GM10266 (cell line): ENCODE results near the gene STAC.

ENCODE experiments used
- DNase-seq: peaks from one replicate; pipeline ENCODE4 v3.0.0; 2012; ENCODE audit errors: extremely low spot score
- TF ChIP-seq, protein P1 (sequence below): IDR thresholded peaks from 2 replicates; pipeline ENCODE4 v1.5.1; 2012; ENCODE audit warnings: mild to moderate bottlenecking, low read depth; ENCODE audit not compliant: control insufficient read depth, insufficient read depth; ENCODE audit errors: missing control alignments

The STAC gene

DNA sequence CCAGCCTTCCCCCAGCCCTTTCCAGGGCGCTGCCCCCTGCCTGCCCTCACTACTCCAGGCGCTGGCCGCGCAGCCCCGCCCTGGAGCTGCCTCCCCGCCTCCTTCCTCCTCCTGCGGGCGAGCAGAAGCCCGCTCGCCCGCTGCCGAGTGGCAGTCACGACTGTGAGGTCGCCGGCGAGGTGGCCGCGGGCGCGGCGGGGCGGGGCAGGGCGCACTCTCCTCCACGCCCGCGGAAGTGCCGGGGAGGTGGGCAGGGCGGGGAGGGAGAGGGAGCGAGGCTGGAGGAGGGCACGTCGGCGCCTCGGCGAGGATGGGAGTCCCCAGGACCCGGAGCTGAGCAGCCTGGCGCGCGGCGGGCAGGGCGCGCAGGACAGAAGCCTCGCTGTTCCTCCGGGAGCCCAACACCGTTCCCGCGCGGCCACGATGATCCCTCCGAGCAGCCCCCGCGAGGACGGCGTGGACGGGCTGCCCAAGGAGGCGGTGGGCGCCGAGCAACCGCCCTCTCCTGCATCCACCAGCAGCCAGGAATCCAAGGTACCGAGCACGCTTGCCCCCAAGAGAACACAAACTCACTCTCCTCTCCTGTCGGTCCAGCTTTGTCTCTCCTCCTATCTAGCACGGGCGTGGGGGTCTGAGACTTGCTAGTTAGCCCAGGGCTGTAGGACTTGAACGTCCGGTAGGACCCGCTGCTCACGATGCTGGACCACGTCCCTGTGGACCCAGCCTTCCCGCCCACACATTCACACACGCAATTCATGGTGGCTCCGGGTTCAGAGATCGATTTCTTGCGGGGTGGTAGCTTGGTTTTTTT lies at the start of gene STAC:
TSS of gene STAC (plus strand) at position 284 of the 811 bp plus-strand sequence. CDS start at position 424, 140 bp downstream.
- TF ChIP-seq, protein P1, sequence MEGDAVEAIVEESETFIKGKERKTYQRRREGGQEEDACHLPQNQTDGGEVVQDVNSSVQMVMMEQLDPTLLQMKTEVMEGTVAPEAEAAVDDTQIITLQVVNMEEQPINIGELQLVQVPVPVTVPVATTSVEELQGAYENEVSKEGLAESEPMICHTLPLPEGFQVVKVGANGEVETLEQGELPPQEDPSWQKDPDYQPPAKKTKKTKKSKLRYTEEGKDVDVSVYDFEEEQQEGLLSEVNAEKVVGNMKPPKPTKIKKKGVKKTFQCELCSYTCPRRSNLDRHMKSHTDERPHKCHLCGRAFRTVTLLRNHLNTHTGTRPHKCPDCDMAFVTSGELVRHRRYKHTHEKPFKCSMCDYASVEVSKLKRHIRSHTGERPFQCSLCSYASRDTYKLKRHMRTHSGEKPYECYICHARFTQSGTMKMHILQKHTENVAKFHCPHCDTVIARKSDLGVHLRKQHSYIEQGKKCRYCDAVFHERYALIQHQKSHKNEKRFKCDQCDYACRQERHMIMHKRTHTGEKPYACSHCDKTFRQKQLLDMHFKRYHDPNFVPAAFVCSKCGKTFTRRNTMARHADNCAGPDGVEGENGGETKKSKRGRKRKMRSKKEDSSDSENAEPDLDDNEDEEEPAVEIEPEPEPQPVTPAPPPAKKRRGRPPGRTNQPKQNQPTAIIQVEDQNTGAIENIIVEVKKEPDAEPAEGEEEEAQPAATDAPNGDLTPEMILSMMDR = no peak
- no peak for DNase-seq

GRCh38 chr3:36332139-36332538 lies 48.2 kb upstream of the STAC start:
- no peak for DNase-seq
- TF ChIP-seq, protein P1 = no peak

GRCh38 chr3:36362216-36362615 lies 18.1 kb upstream of the STAC start:
- DNase-seq = no peak
- TF ChIP-seq, protein P1 = no peak

GRCh38 chr3:36362973-36363372 lies 17.3 kb upstream of the STAC start:
- no peak for DNase-seq
- TF ChIP-seq, protein P1 = no peak

DNA sequence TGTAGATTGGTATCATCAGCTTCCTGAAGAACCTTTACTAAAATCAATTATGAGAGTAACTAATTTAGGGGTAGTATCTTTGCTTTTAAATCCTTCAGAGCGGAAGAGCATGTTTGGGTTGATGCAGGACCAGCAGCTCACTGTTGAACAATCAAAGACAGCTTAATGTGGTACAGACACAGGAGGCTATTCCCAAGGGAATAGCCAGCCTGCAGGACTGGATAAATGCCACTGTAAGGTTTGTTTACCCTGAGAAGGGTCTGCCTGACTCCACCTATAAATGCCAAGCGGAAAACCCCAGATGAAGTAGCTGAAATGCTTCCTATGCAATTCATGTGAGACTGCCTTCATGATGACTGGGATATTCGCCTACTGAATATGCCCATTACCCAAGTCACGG lies 16.0 kb upstream of the STAC start:
- TF ChIP-seq, protein P1 = no peak
- no peak for DNase-seq

DNA sequence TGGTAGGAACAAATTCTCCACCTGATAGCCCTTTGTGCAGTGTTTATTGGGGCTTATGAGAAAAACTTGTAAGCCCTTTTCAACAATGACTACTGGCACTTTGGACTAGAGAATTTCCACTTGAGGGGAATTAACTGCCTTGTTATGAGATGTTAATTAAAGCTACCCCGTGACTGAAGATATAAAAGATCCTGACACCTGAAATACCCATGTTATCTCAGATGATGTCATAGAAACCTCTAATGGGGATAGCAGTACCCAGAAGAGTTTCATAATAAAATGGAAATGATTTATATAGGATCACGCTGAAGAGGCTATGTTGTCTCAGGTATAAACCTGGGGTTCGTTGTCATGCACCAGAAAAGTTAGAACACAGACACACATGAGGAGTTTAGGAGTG lies 14.5 kb upstream of the STAC start:
- TF ChIP-seq, protein P1 = no peak

DNA sequence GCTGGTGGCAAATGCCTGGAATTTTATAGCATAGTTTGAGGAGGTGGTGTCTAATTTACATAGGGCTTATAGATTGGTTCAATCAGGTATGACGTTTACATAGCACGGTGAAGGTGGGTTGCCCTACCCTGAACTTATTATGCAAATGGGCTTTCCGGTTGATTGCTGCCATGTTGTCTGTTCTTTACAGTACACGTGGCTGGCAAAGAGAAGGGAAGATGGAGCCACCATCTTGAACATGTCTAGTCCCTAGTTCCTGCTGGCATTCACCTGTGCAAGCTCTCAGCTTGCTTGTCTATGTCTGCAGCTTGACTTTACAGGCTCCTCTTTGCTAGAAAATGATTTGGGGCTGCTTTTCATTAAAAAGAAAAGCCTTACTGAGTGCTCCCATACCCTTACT lies 14.0 kb upstream of the STAC start:
- no peak for DNase-seq
- TF ChIP-seq, protein P1 = no peak

More for the DNA sequence above, 14.5 kb upstream of the STAC start:
- no peak for DNase-seq
